ENCODE measurements around the gene KRTAP5-4.
"Not testable (repeated sequence)": the region's sequence is repeated elsewhere in the genome, so short reads cannot be mapped to it uniquely, and the experiment has no call there.

GRCh38 chr11:1595994-1596575 lies 25.9 kb downstream of the KRTAP5-4 start:
- not testable (repeated sequence) for TF ChIP-seq POLR2A, CTCF (IDR thresholded peaks at IDR 0.05)

Data from testis (tissue), 2 donors.